22Rv1 (cell line): ENCODE data around the gene ZFP3.

Experiments
- ZFX ChIP-seq: fragments of 450-650 bp; IDR thresholded peaks from 2 replicates; pipeline ENCODE4 v1.6.1; 2017; ENCODE audit warnings: antibody characterized with exemption, borderline replicate concordance
- TF ChIP-seq, protein P1 (sequence below): fragments of 450-650 bp; IDR thresholded peaks from 2 replicates; pipeline ENCODE4 v1.5.1; 2017; ENCODE audit warnings: mild to moderate bottlenecking

DNA sequence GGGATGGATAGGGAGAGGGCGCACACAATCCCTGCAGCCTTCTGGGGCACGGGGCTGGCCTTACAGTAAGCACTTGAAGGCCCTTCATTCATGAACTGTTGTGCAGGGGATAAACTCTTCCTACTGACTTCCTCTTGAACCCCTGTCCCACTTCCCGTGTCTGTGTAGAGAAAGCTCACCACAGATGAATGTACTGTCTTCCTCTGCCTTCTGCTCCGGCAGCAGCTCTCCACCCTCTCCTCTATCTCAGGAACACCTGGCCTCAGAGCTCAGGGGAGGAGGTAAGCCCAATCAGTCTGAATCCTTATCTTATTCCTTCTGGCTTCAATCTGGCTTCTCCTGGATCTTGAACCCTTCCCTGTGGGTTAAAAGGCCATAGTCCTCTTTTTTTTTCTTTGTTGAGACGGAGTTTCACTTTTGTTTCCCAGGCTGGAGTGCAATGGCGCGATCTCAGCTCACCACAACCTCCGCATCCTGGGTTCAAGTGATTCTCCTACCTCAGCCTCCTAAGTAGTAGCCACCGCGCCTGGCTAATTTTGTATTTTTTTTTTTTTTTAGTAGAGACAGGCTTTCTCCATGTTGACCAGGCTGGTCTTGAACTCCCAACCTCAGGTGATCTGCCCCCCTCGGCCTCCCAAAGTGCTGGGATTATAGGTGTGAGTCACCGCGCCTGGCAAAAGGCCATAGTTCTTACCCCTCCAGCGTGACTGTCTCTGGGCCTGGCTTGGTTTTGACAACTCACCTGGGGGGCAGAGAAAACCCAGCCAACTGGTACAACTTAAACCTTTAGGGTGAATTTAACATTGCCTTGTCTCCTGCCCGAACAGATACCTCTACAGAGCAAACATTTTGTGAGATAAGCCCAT lies 35.9 kb upstream of the ZFP3 start:
- TF ChIP-seq, protein P1, sequence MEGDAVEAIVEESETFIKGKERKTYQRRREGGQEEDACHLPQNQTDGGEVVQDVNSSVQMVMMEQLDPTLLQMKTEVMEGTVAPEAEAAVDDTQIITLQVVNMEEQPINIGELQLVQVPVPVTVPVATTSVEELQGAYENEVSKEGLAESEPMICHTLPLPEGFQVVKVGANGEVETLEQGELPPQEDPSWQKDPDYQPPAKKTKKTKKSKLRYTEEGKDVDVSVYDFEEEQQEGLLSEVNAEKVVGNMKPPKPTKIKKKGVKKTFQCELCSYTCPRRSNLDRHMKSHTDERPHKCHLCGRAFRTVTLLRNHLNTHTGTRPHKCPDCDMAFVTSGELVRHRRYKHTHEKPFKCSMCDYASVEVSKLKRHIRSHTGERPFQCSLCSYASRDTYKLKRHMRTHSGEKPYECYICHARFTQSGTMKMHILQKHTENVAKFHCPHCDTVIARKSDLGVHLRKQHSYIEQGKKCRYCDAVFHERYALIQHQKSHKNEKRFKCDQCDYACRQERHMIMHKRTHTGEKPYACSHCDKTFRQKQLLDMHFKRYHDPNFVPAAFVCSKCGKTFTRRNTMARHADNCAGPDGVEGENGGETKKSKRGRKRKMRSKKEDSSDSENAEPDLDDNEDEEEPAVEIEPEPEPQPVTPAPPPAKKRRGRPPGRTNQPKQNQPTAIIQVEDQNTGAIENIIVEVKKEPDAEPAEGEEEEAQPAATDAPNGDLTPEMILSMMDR: no peak
- TF ChIP-seq ZFX: no peak
